Osteoblast (primary cell): ENCODE data around the gene KRTAP10-3. TPM values are rescaled to one million over a fixed set of nuclear protein-coding genes. Genes with fewer than 3 reads are reported as not detected.
"Not testable (repeated sequence)": the region's sequence is repeated elsewhere in the genome, so short reads cannot be mapped to it uniquely, and the experiment has no call there.

ENCODE experiments used
- DNase-seq: peaks from one replicate; pipeline ENCODE4 v3.0.0; 2011; ENCODE audit warnings: low spot score, mixed read lengths; ENCODE audit not compliant: insufficient read length; ENCODE audit errors: missing footprints
- H2AFZ ChIP-seq: 2 replicates; pipeline ENCODE4 v1.6.0; 2011; ENCODE audit warnings: mild to moderate bottlenecking, low read length
- H3K27ac ChIP-seq: 2 replicates; pipeline ENCODE4 v1.5.1; 2011; ENCODE audit warnings: mild to moderate bottlenecking, low read depth, low read length, moderate library complexity
- H3K27me3 ChIP-seq: 2 replicates; pipeline ENCODE4 v1.6.0; 2012; ENCODE audit warnings: mild to moderate bottlenecking, control low read depth, inconsistent platforms, low read length, moderate library complexity; ENCODE audit not compliant: insufficient read depth
- H3K36me3 ChIP-seq: 2 replicates; pipeline ENCODE4 v1.5.1; 2011; ENCODE audit warnings: mild to moderate bottlenecking, low read length, control low read depth, moderate library complexity; ENCODE audit not compliant: insufficient read depth
- H3K4me1 ChIP-seq: 2 replicates; pipeline ENCODE4 v1.5.1; 2011; ENCODE audit warnings: mild to moderate bottlenecking, low read length, control low read depth, moderate library complexity; ENCODE audit not compliant: insufficient read depth
- H3K4me2 ChIP-seq: 2 replicates; pipeline ENCODE4 v1.6.0; 2011; ENCODE audit warnings: mild to moderate bottlenecking, low read length; ENCODE audit not compliant: insufficient read depth
- H3K4me3 ChIP-seq: fragments of 200-600 bp; sonication (generic); 3 replicates; pipeline ENCODE4 v1.5.1; 2012; ENCODE audit warnings: mild to moderate bottlenecking, low read length, inconsistent platforms; ENCODE audit not compliant: insufficient read depth
- H3K79me2 ChIP-seq: 2 replicates; pipeline ENCODE4 v1.6.0; 2012; ENCODE audit warnings: mild to moderate bottlenecking, low read length, control low read depth, inconsistent platforms; ENCODE audit not compliant: insufficient read depth
- H3K9me3 ChIP-seq: 2 replicates; pipeline ENCODE4 v1.5.1; 2011; ENCODE audit warnings: low read depth, low read length, control low read depth
- H4K20me1 ChIP-seq: 2 replicates; pipeline ENCODE4 v1.6.0; 2012; ENCODE audit warnings: mild to moderate bottlenecking, low read length, control low read depth; ENCODE audit not compliant: insufficient read depth
- CTCF ChIP-seq: IDR thresholded peaks from 2 replicates; pipeline ENCODE4 v1.5.1; 2011; ENCODE audit warnings: mild to moderate bottlenecking, low read depth, low read length, moderate library complexity; ENCODE audit errors: extremely low read depth
- total RNA-seq: library from RNA; depleted of rRNA; stranded (reverse); fragments of >200 nt; gene quantifications from 2 replicates; pipeline ENCODE4 v1.2.3, GENCODE V29; 2012

The KRTAP10-3 gene
- total RNA-seq, 1 donor: not detected

DNA sequence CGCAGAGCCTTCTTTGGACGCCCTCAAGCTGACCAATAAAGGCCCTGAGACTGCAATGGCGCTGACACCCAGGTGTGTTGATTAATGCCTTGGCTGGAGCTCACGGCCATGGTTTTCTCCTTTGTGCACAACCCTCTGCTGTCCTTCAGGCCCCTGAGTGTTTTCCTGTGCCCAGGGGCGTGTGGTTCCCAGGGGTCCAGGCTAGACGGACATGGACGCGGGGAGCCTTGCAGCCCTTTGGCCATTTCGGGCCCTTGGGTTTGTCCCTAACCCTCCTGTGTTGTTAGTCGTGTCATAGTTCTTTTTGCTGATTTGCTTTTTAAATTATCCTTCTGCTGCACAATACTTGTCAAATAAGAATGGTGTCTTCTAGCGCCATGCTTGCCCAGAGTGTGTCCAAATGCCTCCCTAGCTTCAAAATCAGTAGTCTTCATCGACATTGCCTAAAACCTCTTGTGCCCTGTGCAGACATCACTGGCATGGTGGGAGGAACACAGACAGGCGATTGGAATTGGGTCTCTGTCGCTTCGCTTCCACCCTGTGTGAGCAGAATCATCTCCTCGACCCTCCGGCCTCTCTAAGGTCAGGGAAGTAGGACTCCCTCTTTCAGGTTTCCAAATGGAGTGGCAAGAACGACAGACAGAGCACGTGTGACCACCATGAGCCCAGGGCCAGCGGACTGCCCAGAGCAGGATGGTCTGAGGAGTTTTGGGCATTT lies 16.9 kb upstream of the KRTAP10-3 start:
- no peak overlapping the region for H2AFZ ChIP-seq
- no peak for TF ChIP-seq CTCF
- H4K20me1 ChIP-seq: no peaks in the 10 kb centered on the region
- no peak overlapping the region for H3K4me2 ChIP-seq
- H3K9me3 ChIP-seq: peaks cover 3% of the 10 kb centered on the region
- DNase-seq: no peak
- H3K4me1 ChIP-seq: no peaks in the 10 kb centered on the region
- H3K27ac ChIP-seq: no peak overlapping the region
- H3K27me3 ChIP-seq: peaks cover 14% of the 10 kb centered on the region
- H3K79me2 ChIP-seq: no peaks in the 10 kb centered on the region
- H3K36me3 ChIP-seq: no peaks in the 10 kb centered on the region
- H3K4me3 ChIP-seq: no peak overlapping the region

DNA sequence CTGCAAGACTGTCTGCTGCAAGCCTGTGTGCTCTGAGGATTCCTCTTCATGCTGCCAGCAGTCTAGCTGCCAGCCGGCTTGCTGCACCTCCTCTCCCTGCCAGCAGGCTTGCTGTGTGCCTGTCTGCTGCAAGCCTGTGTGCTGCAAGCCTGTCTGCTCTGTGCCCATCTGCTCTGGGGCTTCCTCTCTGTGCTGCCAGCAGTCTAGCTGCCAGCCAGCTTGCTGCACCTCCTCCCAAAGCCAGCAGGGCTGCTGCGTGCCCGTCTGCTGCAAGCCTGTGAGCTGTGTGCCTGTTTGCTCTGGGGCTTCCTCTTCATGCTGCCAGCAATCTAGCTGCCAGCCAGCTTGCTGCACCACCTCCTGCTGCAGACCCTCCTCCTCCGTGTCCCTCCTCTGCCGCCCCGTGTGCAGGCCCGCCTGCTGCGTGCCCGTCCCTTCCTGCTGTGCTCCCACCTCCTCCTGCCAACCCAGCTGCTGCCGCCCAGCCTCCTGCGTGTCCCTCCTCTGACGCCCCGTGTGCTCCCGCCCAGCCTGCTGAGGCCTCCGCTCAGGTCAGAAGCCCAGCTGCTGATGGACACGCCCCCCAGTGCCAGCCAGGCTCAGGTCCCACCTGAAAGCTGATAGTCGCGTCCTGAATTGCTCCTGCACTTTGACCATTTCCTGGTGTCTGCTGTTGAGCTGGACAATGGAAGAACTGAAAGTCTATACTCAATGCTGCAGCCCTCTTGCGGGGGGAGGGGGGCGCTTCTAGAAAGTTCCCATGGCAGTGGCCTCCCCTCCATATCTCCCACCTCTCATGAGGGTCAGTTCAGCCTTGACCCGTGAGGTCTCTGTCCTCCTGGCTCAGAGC lies 16.1 kb upstream of the KRTAP10-3 start:
- Histone ChIP-seq H2AFZ (no peak overlapping the region), H3K9me3 (peaks cover 3% of the 10 kb centered on the region), H4K20me1 (no peaks in the 10 kb centered on the region), H3K27me3 (peaks cover 14% of the 10 kb centered on the region), H3K79me2 (no peaks in the 10 kb centered on the region), H3K27ac (no peak overlapping the region), H3K4me1 (no peaks in the 10 kb centered on the region), H3K36me3 (no peaks in the 10 kb centered on the region), H3K4me2 (no peak overlapping the region), H3K4me3 (no peak overlapping the region)
- no peak for DNase-seq
- no peak for TF ChIP-seq CTCF

DNA sequence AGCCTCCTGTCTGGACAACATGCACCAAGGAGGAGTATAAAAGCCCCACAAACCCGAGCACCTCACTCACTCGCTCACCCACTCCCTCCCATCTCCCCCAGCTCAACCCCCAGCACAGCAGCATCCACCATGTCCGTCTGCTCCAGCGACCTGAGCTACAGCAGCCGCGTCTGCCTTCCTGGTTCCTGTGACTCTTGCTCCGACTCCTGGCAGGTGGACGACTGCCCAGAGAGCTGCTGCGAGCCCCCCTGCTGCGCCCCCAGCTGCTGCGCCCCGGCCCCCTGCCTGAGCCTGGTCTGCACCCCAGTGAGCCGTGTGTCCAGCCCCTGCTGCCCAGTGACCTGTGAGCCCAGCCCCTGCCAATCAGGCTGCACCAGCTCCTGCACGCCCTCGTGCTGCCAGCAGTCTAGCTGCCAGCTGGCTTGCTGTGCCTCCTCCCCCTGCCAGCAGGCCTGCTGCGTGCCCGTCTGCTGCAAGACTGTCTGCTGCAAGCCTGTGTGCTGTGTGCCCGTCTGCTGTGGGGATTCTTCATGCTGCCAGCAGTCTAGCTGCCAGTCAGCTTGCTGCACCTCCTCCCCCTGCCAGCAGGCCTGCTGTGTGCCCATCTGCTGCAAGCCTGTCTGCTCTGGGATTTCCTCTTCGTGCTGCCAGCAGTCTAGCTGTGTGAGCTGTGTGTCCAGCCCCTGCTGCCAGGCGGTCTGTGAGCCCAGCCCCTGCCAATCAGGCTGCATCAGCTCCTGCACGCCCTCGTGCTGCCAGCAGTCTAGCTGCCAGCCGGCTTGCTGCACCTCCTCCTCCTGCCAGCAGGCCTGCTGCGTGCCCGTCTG lies 15.2 kb upstream of the KRTAP10-3 start, which contains the start of gene KRTAP10-4:
KRTAP10-4 (plus strand) TSS at position 100 of the 827 bp plus-strand sequence; CDS start at position 130, 30 bp downstream.
- DNase-seq, H3K36me3 ChIP-seq, H3K27ac ChIP-seq, H3K4me2 ChIP-seq, H3K79me2 ChIP-seq, H3K9me3 ChIP-seq, H4K20me1 ChIP-seq, H3K4me1 ChIP-seq, H3K4me3 ChIP-seq, H2AFZ ChIP-seq: not testable (repeated sequence)
- peaks cover 14% of the 10 kb centered on the region for H3K27me3 ChIP-seq

DNA sequence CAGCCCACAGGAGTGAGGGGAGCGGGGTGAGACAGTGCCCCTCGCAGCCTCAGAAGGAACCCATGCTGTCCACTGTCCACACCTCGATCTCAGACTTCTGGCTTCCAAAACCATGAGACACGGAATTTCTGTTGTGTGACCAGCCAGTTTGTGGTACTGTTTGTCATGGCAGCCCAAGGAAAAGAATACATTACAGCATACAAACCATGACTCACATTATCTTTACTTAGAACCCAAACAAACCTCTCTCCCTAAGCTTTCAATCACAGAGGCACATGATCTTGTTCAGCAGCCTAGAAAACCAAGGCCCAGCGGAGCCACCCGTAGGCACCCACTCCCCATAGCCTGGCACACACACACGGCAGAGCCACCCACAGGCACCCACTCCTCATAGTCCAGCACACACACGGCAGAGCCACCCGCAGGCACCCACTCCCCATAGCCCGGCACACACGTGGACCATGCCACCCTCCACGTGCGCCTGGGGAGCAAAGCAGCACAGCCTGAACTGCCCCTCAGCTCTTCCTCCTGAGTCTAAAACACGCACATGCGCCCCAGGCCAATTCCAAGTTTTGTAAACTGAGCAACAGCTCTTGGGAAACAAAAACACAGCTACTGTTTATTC lies 14.5 kb upstream of the KRTAP10-3 start:
- H3K79me2 ChIP-seq: no peaks in the 10 kb centered on the region
- H4K20me1 ChIP-seq: no peaks in the 10 kb centered on the region
- H3K36me3 ChIP-seq: no peaks in the 10 kb centered on the region
- H3K27me3 ChIP-seq: peaks cover 14% of the 10 kb centered on the region
- DNase-seq: peak; percentile 86
- H3K4me1 ChIP-seq: no peaks in the 10 kb centered on the region
- H3K4me2 ChIP-seq: no peak overlapping the region
- peaks cover 3% of the 10 kb centered on the region for H3K9me3 ChIP-seq
- TF ChIP-seq CTCF: no peak
- no peak overlapping the region for H2AFZ ChIP-seq
- no peak overlapping the region for H3K27ac ChIP-seq
- H3K4me3 ChIP-seq: no peak overlapping the region
